Heart left ventricle (tissue), 13 donors: ENCODE results near the gene PTPRN2.

ENCODE experiments used
- POLR2A ChIP-seq, 2 donors: fragments of 450-650 bp; IDR thresholded peaks; one replicate each; pipeline ENCODE4 v1.6.1; 2017; ENCODE audit warnings: antibody characterized with exemption in 2 of 2, mild to moderate bottlenecking in 2 of 2, moderate library complexity in 2 of 2
- TF ChIP-seq, protein P1 (sequence below), 12 donors: fragments of 200-600 bp; sonication (generic) in 4 of 12; IDR thresholded peaks; one replicate each; pipeline versions ENCODE4 v1.5.0 to v1.8.0; 2018 to 2022; ENCODE audit warnings: antibody characterized with exemption in 12 of 12, mild to moderate bottlenecking in 5 of 12
- donor health status: ischemic (EF 13 %, LVEDD 7.1; RV severe dilation, severe dysfunction).
- donor health status: DM: no; HTN: yes; CAD: no.
- donor health status: DM: no; HTN: no; CAD: no.
- donor health status: ischemic (EF 25% LVEDD 6.9; RV normal size, moderate dysfunction).
- donor health status: ischemic (EF 25% LVEDD 5.7; RV mildly dilated, moderate dysfunction).
- donor health status: ischemic (EF 35%, LVEDD 5.7; RV mildly dilated, moderate dysfunction).
- donor health status: nonischemic (EF 11% LVEDD 7.7; RV severe dilation, severe dysfunction).
- donor health status: DM: yes; HTN: yes; CAD: no.
- donor health status: PGD.
- donor health status: ischemic (EF 29% LVEDD 5.4; RV normal size, mild dysfunction).
- donor health status: nonischemic (EF 23%, LVEDD 6.1; RV moderate dilation, normal function).

DNA sequence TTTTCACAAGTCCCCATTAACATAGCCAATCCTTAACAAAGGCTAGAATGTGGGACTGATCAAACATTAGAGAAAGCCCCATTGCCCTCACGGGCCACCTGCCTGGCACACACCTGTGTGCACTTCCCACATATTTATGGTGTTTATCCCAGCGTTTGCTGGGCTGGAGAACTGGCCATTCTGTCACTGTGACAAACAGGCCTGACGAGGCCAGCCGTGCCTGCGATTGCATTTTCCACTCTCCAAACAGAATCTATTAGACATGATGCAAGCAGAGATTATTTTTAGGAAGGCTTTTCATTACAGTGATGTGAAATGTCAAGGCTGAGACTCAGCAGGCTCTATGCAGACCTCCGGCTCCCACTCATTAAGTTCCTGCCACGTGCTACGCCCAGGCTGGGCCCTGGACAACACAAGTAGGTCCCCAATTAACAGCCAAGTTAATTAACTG, 20.4 kb downstream of the PTPRN2 start:
- TF ChIP-seq, protein P1, sequence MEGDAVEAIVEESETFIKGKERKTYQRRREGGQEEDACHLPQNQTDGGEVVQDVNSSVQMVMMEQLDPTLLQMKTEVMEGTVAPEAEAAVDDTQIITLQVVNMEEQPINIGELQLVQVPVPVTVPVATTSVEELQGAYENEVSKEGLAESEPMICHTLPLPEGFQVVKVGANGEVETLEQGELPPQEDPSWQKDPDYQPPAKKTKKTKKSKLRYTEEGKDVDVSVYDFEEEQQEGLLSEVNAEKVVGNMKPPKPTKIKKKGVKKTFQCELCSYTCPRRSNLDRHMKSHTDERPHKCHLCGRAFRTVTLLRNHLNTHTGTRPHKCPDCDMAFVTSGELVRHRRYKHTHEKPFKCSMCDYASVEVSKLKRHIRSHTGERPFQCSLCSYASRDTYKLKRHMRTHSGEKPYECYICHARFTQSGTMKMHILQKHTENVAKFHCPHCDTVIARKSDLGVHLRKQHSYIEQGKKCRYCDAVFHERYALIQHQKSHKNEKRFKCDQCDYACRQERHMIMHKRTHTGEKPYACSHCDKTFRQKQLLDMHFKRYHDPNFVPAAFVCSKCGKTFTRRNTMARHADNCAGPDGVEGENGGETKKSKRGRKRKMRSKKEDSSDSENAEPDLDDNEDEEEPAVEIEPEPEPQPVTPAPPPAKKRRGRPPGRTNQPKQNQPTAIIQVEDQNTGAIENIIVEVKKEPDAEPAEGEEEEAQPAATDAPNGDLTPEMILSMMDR (IDR thresholded peaks at IDR 0.05) = no peak
- TF ChIP-seq POLR2A (IDR thresholded peaks at IDR 0.05) = no peak
